Liver (tissue), 9 donors: ENCODE measurements around the gene LMBRD1. TPM values are rescaled to one million over a fixed set of nuclear protein-coding genes. Genes with fewer than 3 reads are reported as not detected.

Source experiments
- DNase-seq: peaks from one replicate; pipeline ENCODE4 v3.0.0-alpha.2; 2017; ENCODE audit warnings: low spot score
- H3K27ac ChIP-seq, 2 donors: one replicate each; pipeline ENCODE4 v1.7.0; 2013; ENCODE audit warnings: inconsistent platforms in 2 of 2, low read length in 2 of 2, control low read depth in 1 of 2, low read depth in 1 of 2, mild to moderate bottlenecking in 1 of 2
- H3K27me3 ChIP-seq, 4 donors: one replicate each; pipeline versions ENCODE4 v1.6.1 to v1.7.0; 2013; ENCODE audit warnings: low read length in 3 of 4, inconsistent platforms in 1 of 4, mild to moderate bottlenecking in 1 of 4, moderate library complexity in 1 of 4; ENCODE audit not compliant: control insufficient read depth in 4 of 4, insufficient read depth in 4 of 4
- H3K36me3 ChIP-seq, 4 donors: one replicate each; pipeline versions ENCODE4 v1.6.1 to v1.7.0; 2013; ENCODE audit warnings: low read length in 3 of 4, mild to moderate bottlenecking in 3 of 4, low read depth in 1 of 4, moderate library complexity in 1 of 4; ENCODE audit not compliant: control insufficient read depth in 4 of 4, insufficient read depth in 3 of 4
- H3K4me1 ChIP-seq, 4 donors: one replicate each; pipeline versions ENCODE4 v1.6.1 to v1.7.0; 2013; ENCODE audit warnings: low read length in 3 of 4, mild to moderate bottlenecking in 3 of 4, moderate library complexity in 1 of 4; ENCODE audit not compliant: control insufficient read depth in 4 of 4, insufficient read depth in 4 of 4
- H3K4me3 ChIP-seq, 3 donors: one replicate each; pipeline versions ENCODE4 v1.6.1 to v1.7.0; 2013; ENCODE audit warnings: low read length in 3 of 3, control low read depth in 1 of 3, low read depth in 1 of 3, mild to moderate bottlenecking in 1 of 3
- H3K9ac ChIP-seq, 2 donors: one replicate each; pipeline ENCODE4 v1.7.0; 2013; ENCODE audit warnings: low read length in 2 of 2, mild to moderate bottlenecking in 2 of 2, moderate library complexity in 2 of 2, control low read depth in 1 of 2, low read depth in 1 of 2
- H3K9me3 ChIP-seq, 4 donors: one replicate each; pipeline versions ENCODE4 v1.6.1 to v1.7.0; 2013; ENCODE audit warnings: low read length in 3 of 4; ENCODE audit not compliant: control insufficient read depth in 4 of 4
- EGR1 ChIP-seq, 2 donors: IDR thresholded peaks; 2 replicates each; pipeline ENCODE4 v1.6.1; 2016 to 2018; ENCODE audit warnings: antibody characterized with exemption in 2 of 2, low read depth in 2 of 2
- FOXA1 ChIP-seq: IDR thresholded peaks from 2 replicates; pipeline ENCODE4 v1.6.1; 2016; ENCODE audit warnings: antibody characterized with exemption
- FOXA2 ChIP-seq: IDR thresholded peaks from 2 replicates; pipeline ENCODE4 v1.6.1; 2016; ENCODE audit warnings: antibody characterized with exemption
- GABPA ChIP-seq, 2 donors: IDR thresholded peaks in 1 of 2; conservative IDR thresholded peaks in 1 of 2; 2 replicates each; pipeline ENCODE4 v1.6.1; 2016; ENCODE audit warnings: antibody characterized with exemption in 2 of 2, mild to moderate bottlenecking in 1 of 2, moderate library complexity in 1 of 2
- HNF4A ChIP-seq, 2 donors: conservative IDR thresholded peaks; 2 replicates each; pipeline ENCODE4 v1.6.1; 2016; ENCODE audit warnings: antibody characterized with exemption in 2 of 2, mild to moderate bottlenecking in 2 of 2
- HNF4G ChIP-seq: IDR thresholded peaks from 2 replicates; pipeline ENCODE4 v1.6.1; 2016; ENCODE audit warnings: antibody characterized with exemption
- JUND ChIP-seq, 2 donors: IDR thresholded peaks; 2 replicates each; pipeline ENCODE4 v1.6.1; 2016; ENCODE audit warnings: antibody characterized with exemption in 2 of 2
- NR2F2 ChIP-seq: IDR thresholded peaks from 2 replicates; pipeline ENCODE4 v1.6.1; 2016; ENCODE audit warnings: antibody characterized with exemption
- RAD21 ChIP-seq, 2 donors: IDR thresholded peaks; 2 replicates each; pipeline ENCODE4 v1.6.1; 2016; ENCODE audit warnings: antibody characterized with exemption in 2 of 2, mild to moderate bottlenecking in 2 of 2
- RXRA ChIP-seq, 2 donors: IDR thresholded peaks; 2 replicates each; pipeline ENCODE4 v1.6.1; 2017 to 2018; ENCODE audit warnings: antibody characterized with exemption in 2 of 2, mild to moderate bottlenecking in 1 of 2
- SP1 ChIP-seq: IDR thresholded peaks from 2 replicates; pipeline ENCODE4 v1.6.1; 2018; ENCODE audit warnings: antibody characterized with exemption, mild to moderate bottlenecking
- TAF1 ChIP-seq: conservative IDR thresholded peaks from 2 replicates; pipeline ENCODE4 v1.6.1; 2016; ENCODE audit warnings: antibody characterized with exemption, mild to moderate bottlenecking
- YY1 ChIP-seq: IDR thresholded peaks from 2 replicates; pipeline ENCODE4 v1.6.1; 2016; ENCODE audit warnings: antibody characterized with exemption, mild to moderate bottlenecking
- WGBS: extraction: QIAGEN DNeasy Blood & Tissue Kit; methylation state at CpG from one replicate; pipeline ENCODE4 v1.1.7; 2013; 5-methylcytosine and 5-hydroxymethylcytosine counted together
- polyA plus RNA-seq, 2 donors: library from polyadenylated mRNA; stranded (reverse) in 1 of 2; unstranded in 1 of 2; fragments of 200-250 nt in 1 of 2; fragments of >200 nt in 1 of 2; fragmentation: Nextera tagmentation in 1 of 2; extraction: Ambion mirVana in 1 of 2; gene quantifications; one replicate each; pipeline versions ENCODE4 v1.2.1 to v1.2.3, GENCODE V29; 2013 to 2015
- total RNA-seq, 2 donors: library from RNA; depleted of rRNA; stranded (reverse); fragments of >200 nt; gene quantifications; one replicate each; pipeline ENCODE4 v1.2.3, GENCODE V29; 2014
- TF ChIP-seq, protein P1 (sequence below): IDR thresholded peaks from 2 replicates; pipeline ENCODE4 v1.6.1; 2016; ENCODE audit warnings: antibody characterized with exemption, mild to moderate bottlenecking
- TF ChIP-seq, protein P2 (sequence below): IDR thresholded peaks from 2 replicates; pipeline ENCODE4 v1.6.1; 2016; ENCODE audit warnings: antibody characterized with exemption
- TF ChIP-seq, protein P3 (sequence below): IDR thresholded peaks from 2 replicates; pipeline ENCODE4 v1.6.1; 2016; ENCODE audit warnings: antibody characterized with exemption
- TF ChIP-seq, protein P4 (sequence below): fragments of 150-350 bp; IDR thresholded peaks from 2 replicates; pipeline ENCODE4 v1.5.1; 2017; ENCODE audit warnings: improper control_type of control experiment, low read depth, low read length; ENCODE audit not compliant: missing input control
- TF ChIP-seq, protein P5 (sequence below): IDR thresholded peaks from 2 replicates; pipeline ENCODE4 v1.6.1; 2016; ENCODE audit warnings: antibody characterized with exemption
- donor health status: healthy.
- donor health status: healthy.
- donor health status: healthy.
- donor health status: healthy.
- donor health status: healthy.

LMBRD1 gene
- total and polyA plus RNA-seq, 4 donors = 33.2 to 54.5 (median 43.3) TPM

DNA sequence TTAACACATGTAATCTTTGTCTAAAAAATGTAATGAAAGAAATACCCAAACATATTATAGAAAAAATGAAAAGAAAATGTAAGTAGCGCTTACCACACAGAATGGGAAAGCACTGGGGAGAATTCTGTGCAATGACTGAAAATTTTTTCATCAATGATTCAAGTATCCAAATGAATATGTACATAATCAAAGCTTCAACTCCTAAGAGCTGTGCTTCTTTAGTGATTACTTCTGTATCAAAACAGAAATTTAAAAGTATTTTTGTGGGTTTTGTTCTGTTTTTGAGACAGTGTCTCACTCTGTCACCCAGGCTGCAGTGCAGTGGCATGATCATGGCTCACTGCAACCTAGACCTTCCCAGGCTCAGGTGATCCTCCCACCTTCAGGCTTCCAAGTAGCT, 13.7 kb downstream of the LMBRD1 start (continued):
- TF ChIP-seq NR2F2 = no peak
- TF ChIP-seq TAF1 = no peak

DNA sequence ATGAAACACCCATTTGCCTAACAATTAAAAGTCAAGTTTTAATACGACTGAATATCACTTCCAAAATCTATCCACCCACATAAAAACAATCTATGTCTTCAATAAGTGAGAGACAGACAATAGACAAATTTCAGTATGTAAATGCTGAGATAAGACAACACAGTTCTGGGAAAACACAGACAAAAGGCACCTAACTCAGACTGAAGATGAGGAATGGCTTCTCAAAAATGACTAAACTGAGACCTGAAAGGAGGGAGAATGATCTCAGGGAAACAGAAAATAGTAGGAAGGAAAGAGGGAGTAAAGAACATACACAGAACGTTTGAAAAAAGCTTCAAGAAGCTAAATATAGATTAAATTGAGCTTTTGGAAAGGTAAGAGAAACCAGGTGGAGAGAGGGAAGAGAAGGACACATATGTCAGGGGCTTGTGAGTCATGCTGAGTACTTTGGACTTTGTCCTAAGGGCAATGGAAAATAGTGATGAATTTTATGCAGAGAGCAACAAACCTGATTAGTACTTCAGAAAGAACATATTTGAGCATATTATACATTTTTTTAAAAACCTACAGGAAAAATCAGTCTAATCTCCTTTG, 16.1 kb downstream of the LMBRD1 start:
- no peak for DNase-seq

More for the DNA sequence above, 16.1 kb downstream of the LMBRD1 start:
- H3K9me3 ChIP-seq = no peaks in the 10 kb centered on the region
- H3K4me1 ChIP-seq = peaks cover under 1 to 17% (median 6%) of the 10 kb centered on the region in 4 donors
- no peaks in the 10 kb centered on the region for H3K27me3 ChIP-seq
- H3K36me3 ChIP-seq = peaks cover 0 to 2% (median under 1%) of the 10 kb centered on the region in 4 donors
- TF ChIP-seq, protein P1, sequence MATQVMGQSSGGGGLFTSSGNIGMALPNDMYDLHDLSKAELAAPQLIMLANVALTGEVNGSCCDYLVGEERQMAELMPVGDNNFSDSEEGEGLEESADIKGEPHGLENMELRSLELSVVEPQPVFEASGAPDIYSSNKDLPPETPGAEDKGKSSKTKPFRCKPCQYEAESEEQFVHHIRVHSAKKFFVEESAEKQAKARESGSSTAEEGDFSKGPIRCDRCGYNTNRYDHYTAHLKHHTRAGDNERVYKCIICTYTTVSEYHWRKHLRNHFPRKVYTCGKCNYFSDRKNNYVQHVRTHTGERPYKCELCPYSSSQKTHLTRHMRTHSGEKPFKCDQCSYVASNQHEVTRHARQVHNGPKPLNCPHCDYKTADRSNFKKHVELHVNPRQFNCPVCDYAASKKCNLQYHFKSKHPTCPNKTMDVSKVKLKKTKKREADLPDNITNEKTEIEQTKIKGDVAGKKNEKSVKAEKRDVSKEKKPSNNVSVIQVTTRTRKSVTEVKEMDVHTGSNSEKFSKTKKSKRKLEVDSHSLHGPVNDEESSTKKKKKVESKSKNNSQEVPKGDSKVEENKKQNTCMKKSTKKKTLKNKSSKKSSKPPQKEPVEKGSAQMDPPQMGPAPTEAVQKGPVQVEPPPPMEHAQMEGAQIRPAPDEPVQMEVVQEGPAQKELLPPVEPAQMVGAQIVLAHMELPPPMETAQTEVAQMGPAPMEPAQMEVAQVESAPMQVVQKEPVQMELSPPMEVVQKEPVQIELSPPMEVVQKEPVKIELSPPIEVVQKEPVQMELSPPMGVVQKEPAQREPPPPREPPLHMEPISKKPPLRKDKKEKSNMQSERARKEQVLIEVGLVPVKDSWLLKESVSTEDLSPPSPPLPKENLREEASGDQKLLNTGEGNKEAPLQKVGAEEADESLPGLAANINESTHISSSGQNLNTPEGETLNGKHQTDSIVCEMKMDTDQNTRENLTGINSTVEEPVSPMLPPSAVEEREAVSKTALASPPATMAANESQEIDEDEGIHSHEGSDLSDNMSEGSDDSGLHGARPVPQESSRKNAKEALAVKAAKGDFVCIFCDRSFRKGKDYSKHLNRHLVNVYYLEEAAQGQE = peak; percentile 83
- TF ChIP-seq HNF4G (peak; percentile 100), YY1 (peak; percentile 59), RXRA (IDR thresholded peaks at IDR 0.05) (peak; percentile 83), TAF1 (no peak), JUND (IDR thresholded peaks at IDR 0.05) (peak; percentile 100), NR2F2 (peak; percentile 25), EGR1 (IDR thresholded peaks at IDR 0.05; ENCODE audit: low read depth in 2 of 2) (peak; percentile 71 to 94), GABPA (IDR thresholded peaks at IDR 0.05 in 1 of 2, conservative IDR thresholded peaks at IDR 0.05 in 1 of 2) (no peak), HNF4A (conservative IDR thresholded peaks at IDR 0.05) (peak; percentile 100), FOXA1 (peak; percentile 50), FOXA2 (peak; percentile 36), SP1 (peak; percentile 96), RAD21 (IDR thresholded peaks at IDR 0.05) (peak in 1 of 2 donors; percentile 39)
- TF ChIP-seq, protein P2, sequence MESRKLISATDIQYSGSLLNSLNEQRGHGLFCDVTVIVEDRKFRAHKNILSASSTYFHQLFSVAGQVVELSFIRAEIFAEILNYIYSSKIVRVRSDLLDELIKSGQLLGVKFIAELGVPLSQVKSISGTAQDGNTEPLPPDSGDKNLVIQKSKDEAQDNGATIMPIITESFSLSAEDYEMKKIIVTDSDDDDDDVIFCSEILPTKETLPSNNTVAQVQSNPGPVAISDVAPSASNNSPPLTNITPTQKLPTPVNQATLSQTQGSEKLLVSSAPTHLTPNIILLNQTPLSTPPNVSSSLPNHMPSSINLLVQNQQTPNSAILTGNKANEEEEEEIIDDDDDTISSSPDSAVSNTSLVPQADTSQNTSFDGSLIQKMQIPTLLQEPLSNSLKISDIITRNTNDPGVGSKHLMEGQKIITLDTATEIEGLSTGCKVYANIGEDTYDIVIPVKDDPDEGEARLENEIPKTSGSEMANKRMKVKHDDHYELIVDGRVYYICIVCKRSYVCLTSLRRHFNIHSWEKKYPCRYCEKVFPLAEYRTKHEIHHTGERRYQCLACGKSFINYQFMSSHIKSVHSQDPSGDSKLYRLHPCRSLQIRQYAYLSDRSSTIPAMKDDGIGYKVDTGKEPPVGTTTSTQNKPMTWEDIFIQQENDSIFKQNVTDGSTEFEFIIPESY = peak; percentile 79
- TF ChIP-seq, protein P3, sequence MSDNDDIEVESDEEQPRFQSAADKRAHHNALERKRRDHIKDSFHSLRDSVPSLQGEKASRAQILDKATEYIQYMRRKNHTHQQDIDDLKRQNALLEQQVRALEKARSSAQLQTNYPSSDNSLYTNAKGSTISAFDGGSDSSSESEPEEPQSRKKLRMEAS = peak; percentile 70
- TF ChIP-seq, protein P4, sequence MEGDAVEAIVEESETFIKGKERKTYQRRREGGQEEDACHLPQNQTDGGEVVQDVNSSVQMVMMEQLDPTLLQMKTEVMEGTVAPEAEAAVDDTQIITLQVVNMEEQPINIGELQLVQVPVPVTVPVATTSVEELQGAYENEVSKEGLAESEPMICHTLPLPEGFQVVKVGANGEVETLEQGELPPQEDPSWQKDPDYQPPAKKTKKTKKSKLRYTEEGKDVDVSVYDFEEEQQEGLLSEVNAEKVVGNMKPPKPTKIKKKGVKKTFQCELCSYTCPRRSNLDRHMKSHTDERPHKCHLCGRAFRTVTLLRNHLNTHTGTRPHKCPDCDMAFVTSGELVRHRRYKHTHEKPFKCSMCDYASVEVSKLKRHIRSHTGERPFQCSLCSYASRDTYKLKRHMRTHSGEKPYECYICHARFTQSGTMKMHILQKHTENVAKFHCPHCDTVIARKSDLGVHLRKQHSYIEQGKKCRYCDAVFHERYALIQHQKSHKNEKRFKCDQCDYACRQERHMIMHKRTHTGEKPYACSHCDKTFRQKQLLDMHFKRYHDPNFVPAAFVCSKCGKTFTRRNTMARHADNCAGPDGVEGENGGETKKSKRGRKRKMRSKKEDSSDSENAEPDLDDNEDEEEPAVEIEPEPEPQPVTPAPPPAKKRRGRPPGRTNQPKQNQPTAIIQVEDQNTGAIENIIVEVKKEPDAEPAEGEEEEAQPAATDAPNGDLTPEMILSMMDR = no peak
- TF ChIP-seq, protein P5, sequence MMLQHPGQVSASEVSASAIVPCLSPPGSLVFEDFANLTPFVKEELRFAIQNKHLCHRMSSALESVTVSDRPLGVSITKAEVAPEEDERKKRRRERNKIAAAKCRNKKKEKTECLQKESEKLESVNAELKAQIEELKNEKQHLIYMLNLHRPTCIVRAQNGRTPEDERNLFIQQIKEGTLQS = peak; percentile 99
- H3K27ac ChIP-seq = peak overlapping the region; percentile 73 to 77
- H3K4me3 ChIP-seq = no peak overlapping the region
- WGBS = 46% methylated on average over 2 of the region's 2 CpGs
- peak overlapping the region in 1 of 2 donors; percentile 89 for H3K9ac ChIP-seq
